ENCODE results near the gene SUCNR1.

DNA sequence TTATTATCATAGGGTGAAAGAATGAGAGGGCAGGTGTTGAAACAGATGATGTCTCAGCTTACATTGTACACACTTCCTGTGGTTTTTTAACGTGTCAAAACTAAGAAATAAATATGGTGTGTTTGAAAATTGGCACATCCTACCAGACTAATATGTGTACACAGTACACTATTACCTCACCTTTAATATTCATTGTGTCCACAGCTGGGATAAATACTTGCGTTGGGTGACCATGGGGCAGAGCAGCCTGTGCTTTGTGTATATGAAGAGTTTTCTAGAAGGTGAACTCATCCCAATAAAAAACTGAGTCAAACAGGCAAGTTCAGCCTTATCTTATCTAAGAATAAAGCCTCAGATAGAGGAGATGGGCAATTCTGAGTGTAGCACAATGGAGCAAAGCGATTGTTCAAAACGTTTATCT, 17.3 kb downstream of the SUCNR1 start:
- TF ChIP-seq EZH2 (IDR thresholded peaks at IDR 0.05) (no peak), POLR2AphosphoS5 (IDR thresholded peaks at IDR 0.05; ENCODE audit: borderline replicate concordance, low read depth, low read length) (no peak), FOXP2 (optimal IDR thresholded peaks at IDR 0.05; ENCODE audit: control extremely low read depth, extremely low read length, insufficient read depth) (no peak)
